Measurements from ENCODE around the gene DMD.
A peak's percentile ranks its signal among the peaks of the same experiment; 100 is the strongest.

Gene DMD

GRCh38 chrX:31071725-31072124, 2139.6 kb downstream of the DMD start, which contains the start of gene FTHL17:
TSS of gene FTHL17 (minus strand) at chrX:31072041. CDS start at chrX:31071953, 88 bp downstream.
- ChIA-PET POLR2A (no interaction called here), CTCF (no interaction called here)
- DNase-seq (ENCODE audit: extremely low spot score) = no peak
- TF ChIP-seq CTCF (IDR thresholded peaks at IDR 0.05; ENCODE audit: control extremely low read depth, extremely low read depth, low read depth, missing control alignments) = no peak

- CTCF ChIA-PET = no interaction called here
- no peak for DNase-seq (ENCODE audit: extremely low spot score)
- no peak for TF ChIP-seq CTCF (IDR thresholded peaks at IDR 0.05; ENCODE audit: control extremely low read depth, extremely low read depth, low read depth, missing control alignments)
- POLR2A ChIA-PET = no interaction called here
These were observed 2140.1 kb downstream of the DMD start for GRCh38 chrX:31071262-31071661.

- POLR2A ChIA-PET = no interaction called here
- no peak for TF ChIP-seq CTCF (IDR thresholded peaks at IDR 0.05; ENCODE audit: control extremely low read depth, extremely low read depth, low read depth, missing control alignments)
- CTCF ChIA-PET = interaction anchor here (1.2 kb wide), 1 partner anchor 31 kb away, joined by 3 read pairs; no protein-coding TSS in a partner anchor
- DNase-seq (ENCODE audit: extremely low spot score) = peak; percentile 22
These were observed 2141.3 kb downstream of the DMD start for GRCh38 chrX:31070057-31070468.

All from GM10248 (cell line).